ENCODE results near the gene STK32C. TPM values are rescaled to one million over a fixed set of nuclear protein-coding genes. Genes with fewer than 3 reads are reported as not detected.
"Not testable (repeated sequence)": the region's sequence is repeated elsewhere in the genome, so short reads cannot be mapped to it uniquely, and the experiment has no call there.

The STK32C gene
- total RNA-seq, 1 experiment from 2014 or later, result 16.7 TPM

DNA sequence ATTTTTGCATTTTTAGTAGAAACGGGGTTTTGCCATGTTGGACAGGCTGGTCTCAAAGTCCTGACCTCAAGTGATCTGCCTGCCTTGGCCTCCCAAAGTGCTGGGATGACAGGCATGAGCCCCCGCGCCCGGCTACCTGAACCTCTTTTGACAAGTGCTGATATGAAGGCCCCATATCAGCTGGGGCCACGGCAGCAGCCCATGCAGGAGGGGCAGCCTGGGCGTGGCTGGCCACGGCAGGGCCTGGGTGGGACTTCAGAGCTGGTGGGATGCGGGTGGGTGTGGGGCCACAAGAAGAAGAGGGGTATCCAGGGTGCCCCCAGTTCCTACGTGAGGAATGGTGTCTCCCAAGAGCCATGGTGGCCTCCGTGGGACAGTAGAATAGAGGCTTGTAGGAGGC, 31.1 kb upstream of the STK32C start:
- no peak for DNase-seq (ENCODE audit: low read depth)

GRCh38 chr10:132337854-132338253, 30.1 kb upstream of the STK32C start:
- not testable (repeated sequence) for DNase-seq (ENCODE audit: low read depth)

GRCh38 chr10:132336919-132337407, 29.2 kb upstream of the STK32C start:
- DNase-seq (ENCODE audit: low read depth), result peak; percentile 45

DNA sequence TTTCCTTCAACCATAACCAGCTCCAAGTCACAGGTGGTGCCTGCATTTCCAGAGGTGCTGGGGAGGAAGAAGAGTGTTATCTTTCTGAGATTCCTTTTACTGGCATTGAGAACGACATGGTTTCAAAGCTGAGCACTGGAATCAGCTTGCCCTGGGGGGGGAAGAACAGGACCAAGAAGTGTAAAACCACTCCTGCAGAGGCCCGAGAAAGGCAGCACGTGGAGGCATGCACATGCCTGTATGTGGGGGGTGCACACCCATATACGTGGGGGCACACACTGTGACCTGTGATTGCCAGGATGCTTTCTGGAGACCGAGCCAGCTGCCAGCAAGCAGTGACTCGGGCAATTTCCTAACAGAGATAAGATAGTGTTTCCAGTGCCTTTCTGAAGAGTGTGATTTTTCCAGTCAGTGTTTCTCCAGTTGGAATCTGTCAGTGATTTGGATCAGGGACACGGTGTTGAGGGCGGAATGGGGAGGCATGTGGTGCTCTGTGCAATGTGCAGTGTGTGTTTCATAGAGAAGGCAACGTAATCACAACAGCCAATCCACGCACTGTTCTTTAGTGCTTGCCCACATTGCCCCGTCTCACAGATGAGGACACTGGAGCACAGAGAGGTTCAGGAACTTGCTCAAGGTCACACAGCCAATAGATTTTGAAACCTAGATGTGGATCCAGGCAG, 28.5 kb upstream of the STK32C start:
- DNase-seq (ENCODE audit: low read depth), result no peak

DNA sequence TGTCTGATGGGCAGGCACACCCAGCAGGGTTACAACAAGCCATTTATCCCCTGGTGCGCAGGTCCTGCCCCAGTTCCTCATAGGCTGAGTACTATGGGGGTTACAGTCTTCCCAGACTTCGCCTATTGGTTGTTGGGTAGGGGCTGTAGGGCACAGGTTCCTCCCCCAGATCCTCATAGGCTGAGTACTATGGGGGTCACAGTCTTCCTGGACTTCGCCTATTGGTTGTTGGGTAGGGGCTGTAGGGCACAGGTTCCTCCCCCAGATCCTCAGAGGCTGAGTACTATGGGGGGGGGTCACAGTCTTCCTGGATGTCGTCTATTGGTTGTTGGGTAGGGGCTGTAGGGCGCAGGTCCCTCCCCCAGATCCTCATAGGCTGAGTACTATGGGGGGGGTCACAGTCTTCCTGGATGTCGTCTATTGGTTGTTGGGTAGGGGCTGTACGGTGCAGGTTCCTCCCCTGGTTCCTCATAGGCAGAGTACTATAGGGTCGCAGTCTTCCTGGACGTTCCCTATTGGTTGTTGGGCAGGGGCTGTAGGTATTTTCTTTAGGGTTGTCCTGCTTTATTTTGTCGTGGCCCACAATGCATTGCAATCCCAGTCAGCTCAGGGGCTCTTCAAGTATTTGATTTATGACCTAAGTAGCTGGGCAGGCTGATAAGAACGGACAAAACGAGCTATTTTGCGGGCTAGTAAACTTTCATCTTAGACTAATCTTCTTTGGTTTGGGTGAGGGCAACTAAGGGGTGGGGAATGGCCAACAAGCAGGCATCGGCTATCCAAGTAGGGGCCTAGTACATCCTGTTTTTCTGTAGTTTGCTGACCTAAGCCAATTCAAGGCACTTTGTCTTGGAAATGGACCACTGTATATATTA, 27.7 kb upstream of the STK32C start:
- DNase-seq (ENCODE audit: low read depth), result no peak

- DNase-seq (ENCODE audit: low read depth), result no peak
These were observed 27.0 kb upstream of the STK32C start for GRCh38 chr10:132334631-132335188.

DNA sequence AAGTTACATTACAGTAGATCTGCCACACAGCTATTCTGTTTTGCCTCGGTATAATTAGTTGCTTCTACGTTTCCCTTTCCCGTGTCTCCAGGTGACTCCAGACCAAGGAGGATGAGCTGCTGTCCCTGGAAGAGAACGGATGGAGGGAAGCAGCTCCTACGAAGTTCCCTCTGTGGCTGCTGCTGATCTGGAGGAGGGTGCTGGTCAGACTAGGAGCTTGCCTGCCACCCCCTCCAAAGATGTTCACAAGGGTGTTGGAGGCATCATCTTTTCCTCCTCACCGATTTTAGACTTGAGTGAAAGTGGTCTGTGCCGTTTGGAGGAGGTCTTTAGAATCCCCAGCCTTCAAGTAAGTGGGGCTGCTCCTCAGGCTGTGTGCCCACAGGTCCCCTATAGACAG, 25.6 kb upstream of the STK32C start:
- no peak for DNase-seq (ENCODE audit: low read depth)

DNA sequence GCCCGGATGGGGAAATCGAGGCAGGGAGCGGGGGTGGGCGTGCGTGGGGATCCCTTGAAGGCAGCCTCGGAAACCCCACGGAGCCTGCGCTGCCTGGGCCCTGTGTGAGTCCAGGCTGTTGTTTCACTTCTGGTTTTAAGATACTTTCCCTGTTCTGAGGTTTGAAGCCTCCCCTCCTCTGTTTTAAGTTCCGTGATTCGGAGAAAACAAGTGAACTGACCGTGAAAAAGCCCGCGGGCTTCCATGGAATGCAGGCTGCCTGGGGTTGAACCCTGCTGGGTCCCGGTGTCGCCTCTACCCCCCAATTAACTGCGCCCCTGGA, 24.6 kb upstream of the STK32C start:
- no peak for DNase-seq (ENCODE audit: low read depth)

DNA sequence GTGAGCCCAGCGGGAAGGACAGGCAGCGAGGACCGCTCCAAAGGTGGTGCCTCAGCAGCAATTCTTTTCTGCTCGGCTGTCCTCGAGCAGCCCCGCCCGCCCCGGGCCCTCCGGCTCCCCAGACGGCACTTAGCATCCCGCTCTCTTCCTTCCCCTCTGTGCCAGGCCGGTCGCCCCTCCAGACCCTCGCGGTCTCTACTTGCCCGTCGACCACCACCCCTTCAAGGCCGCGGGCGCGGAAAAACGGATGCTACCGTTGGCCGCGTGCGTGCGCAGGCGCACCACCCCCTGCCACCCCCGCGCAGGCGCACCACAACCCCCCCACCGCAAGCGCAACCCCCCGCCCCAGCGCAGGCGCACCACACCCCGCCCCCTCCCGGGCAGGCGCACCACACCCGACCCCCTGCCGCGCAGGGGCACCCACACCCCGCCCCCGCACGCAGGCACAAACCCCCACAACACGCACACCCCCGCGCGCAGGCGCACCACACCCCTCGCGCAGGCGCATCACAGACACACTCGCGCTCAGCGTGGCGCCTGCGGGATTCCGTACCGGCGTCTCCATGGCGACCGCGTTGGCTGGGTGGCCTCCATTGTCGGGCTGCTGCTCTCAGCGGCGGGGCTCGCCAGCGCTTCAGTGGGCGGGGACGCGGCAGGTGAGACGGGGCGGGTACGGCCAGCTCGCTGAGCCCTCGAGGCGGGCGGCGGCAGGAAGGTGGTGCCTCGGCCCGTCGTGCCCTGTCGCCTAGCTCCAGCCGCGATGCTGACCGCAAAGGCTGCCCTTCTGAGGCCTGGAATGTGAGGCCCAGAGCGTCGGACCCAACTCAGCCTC, 24.1 kb upstream of the STK32C start, which contains the start of gene LRRC27:
TSS of gene LRRC27 (plus strand) at position 593 of the 832 bp plus-strand sequence. CDS start 1,332 bp downstream, outside the sequence.
- DNase-seq (ENCODE audit: low read depth), result peak; percentile 93

DNA sequence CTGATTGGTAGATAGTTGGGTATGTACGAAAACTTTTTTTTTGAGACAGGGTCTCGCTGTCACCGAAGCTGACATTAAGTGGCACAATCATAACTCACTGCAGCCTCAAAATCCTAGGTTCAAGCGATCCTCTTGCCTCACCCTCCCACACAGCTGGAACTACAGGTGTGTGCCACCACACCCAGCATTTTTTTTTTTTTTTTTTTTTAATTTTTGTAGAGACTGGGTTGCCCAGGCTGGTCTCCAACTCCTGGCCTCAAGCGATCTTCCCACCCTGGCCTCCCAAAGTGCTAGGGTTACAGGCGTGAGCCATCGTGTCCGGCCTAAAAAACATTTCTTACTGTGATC, 22.7 kb upstream of the STK32C start:
- no peak for DNase-seq (ENCODE audit: low read depth)

DNA sequence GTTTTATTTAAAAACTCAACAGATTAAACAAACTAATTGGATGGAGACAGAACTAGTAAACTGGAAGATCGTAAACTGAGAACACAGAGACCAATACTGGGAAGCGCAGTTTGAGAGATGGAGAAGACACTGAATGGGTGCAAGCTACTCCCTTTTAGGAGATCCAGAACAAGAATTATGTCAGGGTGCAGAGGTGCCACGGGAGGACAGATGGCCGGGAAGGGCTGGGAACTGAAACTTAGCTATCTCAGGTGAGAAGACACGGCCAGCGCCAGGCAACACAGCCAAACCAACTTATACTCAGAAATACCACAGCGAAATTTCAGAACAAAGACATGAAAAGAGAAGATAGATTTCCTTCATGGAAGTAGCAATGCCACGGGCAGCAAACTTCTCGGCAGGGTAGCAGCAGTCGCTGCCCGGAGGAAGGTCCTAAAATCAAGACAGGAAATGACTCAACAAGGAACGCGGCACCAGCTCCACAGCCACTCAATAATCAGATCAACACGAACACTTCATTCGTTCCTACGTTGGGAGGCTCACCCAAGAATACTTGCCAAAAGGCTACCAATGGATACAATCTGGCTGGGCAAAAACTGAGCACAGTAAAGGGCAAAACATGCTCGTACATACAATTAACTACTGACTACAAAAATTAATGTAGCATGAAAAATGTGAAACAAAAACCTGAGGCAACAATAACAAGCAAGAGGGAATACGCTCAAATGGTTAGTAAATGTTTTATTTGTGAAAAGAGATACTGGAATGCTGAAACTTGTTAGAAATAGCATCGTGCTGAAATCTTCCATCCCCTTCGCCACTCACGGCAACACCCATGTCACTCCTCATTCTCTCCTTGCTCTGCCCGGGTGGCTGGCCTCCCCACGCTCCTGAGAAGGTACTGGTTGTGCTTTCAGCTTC, 22.1 kb upstream of the STK32C start:
- DNase-seq (ENCODE audit: low read depth), result peak; percentile 85

DNA sequence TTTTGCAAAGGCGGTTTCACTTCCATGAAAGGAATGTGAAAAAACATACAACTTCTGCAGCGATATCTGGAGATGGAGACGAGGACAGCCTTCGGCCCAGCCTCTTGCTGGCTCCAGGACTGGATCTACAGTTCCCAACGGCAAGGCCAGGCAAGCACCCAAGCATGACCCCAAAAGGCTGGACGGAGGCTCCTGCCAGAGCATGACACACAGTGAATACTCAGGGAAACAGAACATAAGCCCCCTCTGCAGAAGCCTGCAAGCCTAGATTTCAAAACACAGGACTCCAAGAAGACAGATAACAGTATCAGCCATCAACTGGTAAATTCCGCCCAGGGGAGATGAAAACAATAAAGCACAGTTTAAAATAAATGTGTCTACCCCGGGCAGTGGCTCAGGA, 21.0 kb upstream of the STK32C start:
- DNase-seq (ENCODE audit: low read depth), result no peak

- no peak for DNase-seq (ENCODE audit: low read depth)
These were observed 20.4 kb upstream of the STK32C start for GRCh38 chr10:132328106-132328505.

- no peak for DNase-seq (ENCODE audit: low read depth)
These were observed 19.2 kb upstream of the STK32C start for GRCh38 chr10:132326925-132327324.

GRCh38 chr10:132326344-132326889, 18.7 kb upstream of the STK32C start:
- no peak for DNase-seq (ENCODE audit: low read depth)

GRCh38 chr10:132324186-132324585, 16.4 kb upstream of the STK32C start:
- no peak for DNase-seq (ENCODE audit: low read depth)

DNA sequence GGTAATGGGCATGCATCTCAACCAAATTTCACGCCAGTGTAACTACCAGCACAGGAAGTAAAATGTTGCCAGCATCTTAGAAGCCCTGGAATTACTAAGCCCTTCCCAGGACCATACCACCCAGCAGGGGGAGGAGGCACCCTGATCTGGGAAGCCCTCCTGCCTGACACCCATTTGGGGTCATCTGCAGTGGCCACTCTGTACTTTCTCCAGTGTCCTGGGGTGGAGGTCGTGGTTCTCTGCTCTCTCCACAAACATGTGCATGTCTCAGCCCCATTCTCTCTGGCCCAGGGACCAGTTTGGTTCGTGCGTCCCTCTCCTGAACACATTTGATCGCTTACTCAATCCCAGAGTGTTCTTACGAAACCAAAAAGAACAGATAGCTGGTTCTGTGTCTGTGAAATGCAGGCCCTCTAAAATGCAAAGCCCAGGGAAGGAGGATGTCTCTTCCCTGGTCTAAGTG, 14.9 kb upstream of the STK32C start:
- DNase-seq (ENCODE audit: low read depth), result peak; percentile 46

DNA sequence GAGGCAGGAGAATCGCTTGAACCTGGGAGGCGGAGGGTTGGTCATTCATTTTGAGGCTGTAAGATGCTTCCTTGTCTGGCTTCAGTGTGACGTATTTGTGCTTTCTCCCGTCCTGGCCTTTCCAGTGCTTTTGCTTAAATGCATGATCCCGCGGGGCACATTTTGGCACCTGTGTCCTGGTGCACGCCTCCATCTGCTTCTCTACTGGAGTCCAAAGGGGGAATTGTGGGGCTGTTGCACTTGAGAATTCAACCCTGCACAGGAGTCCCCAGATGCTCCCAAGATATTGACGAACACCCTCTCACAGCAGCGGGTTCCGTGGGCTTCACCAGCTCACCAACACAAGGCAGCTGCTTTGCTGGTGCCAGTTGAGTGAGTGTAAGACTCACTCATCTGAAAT, 14.0 kb upstream of the STK32C start:
- no peak for DNase-seq (ENCODE audit: low read depth)

DNA sequence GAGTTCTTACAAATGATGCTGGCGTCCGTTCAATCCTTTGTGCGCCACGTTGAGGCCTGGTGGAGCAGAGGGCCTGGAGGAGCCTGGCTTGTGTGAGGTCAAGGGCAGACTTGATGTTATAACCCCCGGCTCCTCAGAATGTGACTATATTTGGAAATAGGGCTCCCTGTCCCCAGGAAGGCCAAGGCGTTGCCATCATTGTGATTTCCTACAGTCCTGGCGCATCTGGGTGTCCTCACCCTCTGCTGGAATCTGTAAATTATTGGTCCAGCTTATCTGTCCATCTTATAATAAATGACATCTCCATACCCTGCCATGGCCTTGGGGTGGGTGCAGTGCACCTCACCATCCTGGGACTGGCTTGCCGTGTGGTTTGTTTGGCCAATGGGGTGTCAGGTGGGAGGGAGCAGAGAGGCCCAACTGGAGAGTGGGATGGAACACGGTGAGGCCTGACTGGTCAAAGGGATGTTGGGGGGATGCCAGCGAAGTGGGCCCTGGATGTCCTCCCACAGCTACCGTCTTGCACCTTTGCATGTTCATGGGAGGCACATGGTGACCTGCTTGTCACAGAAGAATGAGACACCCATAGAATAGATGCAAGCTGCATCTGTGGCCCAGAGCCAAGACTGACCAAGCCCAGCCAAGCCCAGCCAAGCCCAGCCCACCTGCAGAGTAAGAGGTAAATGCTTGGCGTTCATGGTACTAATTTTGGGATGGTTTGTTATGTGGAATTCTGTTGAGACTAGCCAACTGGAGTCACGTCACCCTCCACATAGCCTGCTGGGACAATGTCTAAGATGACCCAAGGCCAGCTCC, 13.1 kb upstream of the STK32C start:
- peak; percentile 40 for DNase-seq (ENCODE audit: low read depth)
